ENCODE measurements around the gene RPS6KC1.

The RPS6KC1 gene

GRCh38 chr1:213123536-213123935, 72.5 kb downstream of the RPS6KC1 start:
- TF ChIP-seq, protein P1, sequence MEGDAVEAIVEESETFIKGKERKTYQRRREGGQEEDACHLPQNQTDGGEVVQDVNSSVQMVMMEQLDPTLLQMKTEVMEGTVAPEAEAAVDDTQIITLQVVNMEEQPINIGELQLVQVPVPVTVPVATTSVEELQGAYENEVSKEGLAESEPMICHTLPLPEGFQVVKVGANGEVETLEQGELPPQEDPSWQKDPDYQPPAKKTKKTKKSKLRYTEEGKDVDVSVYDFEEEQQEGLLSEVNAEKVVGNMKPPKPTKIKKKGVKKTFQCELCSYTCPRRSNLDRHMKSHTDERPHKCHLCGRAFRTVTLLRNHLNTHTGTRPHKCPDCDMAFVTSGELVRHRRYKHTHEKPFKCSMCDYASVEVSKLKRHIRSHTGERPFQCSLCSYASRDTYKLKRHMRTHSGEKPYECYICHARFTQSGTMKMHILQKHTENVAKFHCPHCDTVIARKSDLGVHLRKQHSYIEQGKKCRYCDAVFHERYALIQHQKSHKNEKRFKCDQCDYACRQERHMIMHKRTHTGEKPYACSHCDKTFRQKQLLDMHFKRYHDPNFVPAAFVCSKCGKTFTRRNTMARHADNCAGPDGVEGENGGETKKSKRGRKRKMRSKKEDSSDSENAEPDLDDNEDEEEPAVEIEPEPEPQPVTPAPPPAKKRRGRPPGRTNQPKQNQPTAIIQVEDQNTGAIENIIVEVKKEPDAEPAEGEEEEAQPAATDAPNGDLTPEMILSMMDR (IDR thresholded peaks at IDR 0.05; ENCODE audit: low read depth, low read length): no peak
- no peak for DNase-seq (ENCODE audit: extremely low read depth, low read depth)

DNA sequence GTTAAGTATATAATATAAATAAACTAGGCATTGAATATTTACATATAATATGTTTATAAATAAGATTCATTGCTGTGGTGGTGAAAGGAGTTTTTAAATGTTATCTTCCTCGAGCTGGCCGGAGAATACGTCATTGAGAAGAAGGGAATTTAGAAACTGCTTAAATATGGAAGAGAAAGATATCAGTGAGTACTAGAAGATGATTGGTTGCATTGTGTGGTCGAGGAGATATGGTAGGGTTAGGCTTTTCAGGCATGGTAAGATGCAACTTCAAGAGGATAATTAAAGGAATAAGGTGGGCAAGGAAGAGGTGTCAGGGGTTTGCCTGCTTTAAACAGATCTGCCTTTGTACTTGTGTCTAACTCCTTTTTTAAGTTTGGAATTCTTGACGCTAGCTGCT, 73.5 kb downstream of the RPS6KC1 start:
- no peak for DNase-seq (ENCODE audit: extremely low read depth, low read depth)
- TF ChIP-seq, protein P1 (IDR thresholded peaks at IDR 0.05; ENCODE audit: low read depth, low read length): no peak

DNA sequence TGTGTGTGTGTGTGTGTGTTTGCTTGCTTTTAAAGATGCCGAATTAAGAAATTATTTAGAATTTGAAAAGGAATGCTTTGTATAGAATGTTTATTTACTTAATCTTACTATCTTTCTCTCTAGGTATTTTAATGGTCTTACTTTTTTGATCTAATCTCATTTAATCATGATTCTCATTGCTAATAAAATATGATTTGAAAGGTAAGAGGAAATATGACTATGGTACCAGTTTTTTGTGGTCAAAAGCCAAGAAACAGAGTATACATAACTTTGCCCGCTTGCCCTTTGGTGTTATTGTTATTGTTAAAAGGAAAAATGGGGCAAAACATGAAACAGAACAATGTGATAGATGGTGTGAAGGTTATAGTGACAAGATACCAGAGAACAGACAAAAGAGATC, 74.6 kb downstream of the RPS6KC1 start:
- DNase-seq (ENCODE audit: extremely low read depth, low read depth): no peak

GRCh38 chr1:213127074-213127473, 76.0 kb downstream of the RPS6KC1 start:
- DNase-seq (ENCODE audit: extremely low read depth, low read depth): no peak
- TF ChIP-seq, protein P1 (IDR thresholded peaks at IDR 0.05; ENCODE audit: low read depth, low read length): no peak

More for the DNA sequence above, 74.6 kb downstream of the RPS6KC1 start:
- TF ChIP-seq, protein P1 (IDR thresholded peaks at IDR 0.05; ENCODE audit: low read depth, low read length): no peak

GRCh38 chr1:213131851-213132655, 81.0 kb downstream of the RPS6KC1 start:
- TF ChIP-seq, protein P1 (IDR thresholded peaks at IDR 0.05; ENCODE audit: low read depth, low read length): no peak
- no peak for DNase-seq (ENCODE audit: extremely low read depth, low read depth)

DNA sequence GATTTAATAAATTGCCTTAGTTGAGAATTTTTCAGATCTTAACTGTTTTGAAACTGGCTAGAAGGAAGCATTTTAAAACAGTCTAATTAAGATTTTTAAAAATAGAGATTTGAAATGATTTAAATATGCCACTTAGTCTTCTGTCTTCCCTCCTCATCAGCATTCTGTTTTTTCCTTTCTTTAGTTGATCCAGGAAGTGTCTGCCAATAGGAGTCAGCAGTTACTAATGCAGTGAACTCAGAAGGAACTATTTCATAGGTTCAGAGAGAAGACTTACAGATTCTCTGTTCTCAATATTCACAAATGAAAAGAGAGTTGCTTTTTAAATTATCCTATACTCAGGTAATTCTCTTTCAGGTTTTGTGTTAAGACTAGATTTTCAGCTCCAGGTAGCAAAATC, 84.5 kb downstream of the RPS6KC1 start:
- DNase-seq (ENCODE audit: extremely low read depth, low read depth): no peak
- TF ChIP-seq, protein P1 (IDR thresholded peaks at IDR 0.05; ENCODE audit: low read depth, low read length): no peak

GRCh38 chr1:213136190-213136917, 85.3 kb downstream of the RPS6KC1 start:
- TF ChIP-seq, protein P1 (IDR thresholded peaks at IDR 0.05; ENCODE audit: low read depth, low read length): no peak
- no peak for DNase-seq (ENCODE audit: extremely low read depth, low read depth)
